ENCODE data around the gene PLCL1. TPM values are rescaled to one million over a fixed set of nuclear protein-coding genes. Genes with fewer than 3 reads are reported as not detected.

PLCL1 gene
- polyA plus RNA-seq, 1 of the 3 experiments (the other 2 are of a cell fraction), result 7.7 TPM

DNA sequence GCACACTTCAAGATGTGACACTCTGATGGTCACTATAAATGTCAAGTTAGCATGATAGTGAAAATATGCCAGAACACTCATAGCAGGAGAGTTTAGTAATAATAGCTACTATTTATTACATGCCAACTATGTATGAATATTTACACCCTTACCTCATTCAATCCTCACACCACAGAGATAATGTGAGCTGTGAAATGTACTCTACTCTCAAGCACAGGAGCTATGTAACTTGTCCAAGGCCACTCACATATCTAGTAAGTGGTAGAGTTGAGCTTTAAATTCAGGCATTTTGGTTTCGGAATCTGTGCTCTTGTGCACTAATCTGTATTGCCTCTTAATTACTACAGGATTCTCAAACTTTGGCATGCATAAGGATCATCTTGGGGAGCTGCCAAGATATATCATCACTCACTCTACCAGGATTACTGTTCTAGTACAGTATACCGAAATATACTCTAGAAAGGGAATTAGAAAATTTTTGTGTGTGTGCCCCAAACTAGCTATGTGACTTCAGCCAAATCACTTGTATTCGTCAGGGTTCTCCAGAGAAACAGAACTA lies 154.3 kb downstream of the PLCL1 start:
- WGBS (ENCODE audit: low lambda C conversion rate), result 76% methylated on average over 3 of the region's 3 CpGs
- H2AFZ ChIP-seq (ENCODE audit: low read depth), result no peak overlapping the region

More for the DNA sequence above, 154.3 kb downstream of the PLCL1 start:
- H3K4me2 ChIP-seq, result no peak overlapping the region
- POLR2A ChIA-PET, result no interaction called here
- CTCF ChIA-PET, result no interaction called here
- no peaks in the 10 kb centered on the region for H3K27me3 ChIP-seq (ENCODE audit: insufficient read depth)
- H3K79me2 ChIP-seq (ENCODE audit: insufficient read depth), result peaks cover 37% of the 10 kb centered on the region
- H3K9me2 ChIP-seq, result no peaks in the 10 kb centered on the region
- H3K4me3 ChIP-seq (ENCODE audit: low read depth in 2 of 2, low read length in 1 of 2), result no peak overlapping the region
- no peak overlapping the region for H3K9ac ChIP-seq
- TF ChIP-seq SIN3A (IDR thresholded peaks at IDR 0.05; ENCODE audit: borderline replicate concordance, low read depth, low read length) (no peak), ELF1 (IDR thresholded peaks at IDR 0.05) (no peak), NFIC (IDR thresholded peaks at IDR 0.05; ENCODE audit: borderline replicate concordance) (no peak), MEF2A (IDR thresholded peaks at IDR 0.05; ENCODE audit: borderline replicate concordance, low read depth) (no peak), FOSL2 (IDR thresholded peaks at IDR 0.05; ENCODE audit: borderline replicate concordance, low read depth) (no peak), FOXJ3 (CRISPR knock-in tag; IDR thresholded peaks at IDR 0.05) (no peak), RFX5 (IDR thresholded peaks at IDR 0.05; ENCODE audit: low read length) (no peak), TAF1 (IDR thresholded peaks at IDR 0.05; ENCODE audit: borderline replicate concordance, low read depth, low read length) (no peak), NRF1 (IDR thresholded peaks at IDR 0.05; ENCODE audit: low read depth, low read length) (no peak), RXRA (IDR thresholded peaks at IDR 0.05; ENCODE audit: borderline replicate concordance, low read depth) (no peak), EZH2phosphoT487 (IDR thresholded peaks at IDR 0.05; ENCODE audit: borderline replicate concordance, low read depth) (no peak)
- TF ChIP-seq, protein P1, sequence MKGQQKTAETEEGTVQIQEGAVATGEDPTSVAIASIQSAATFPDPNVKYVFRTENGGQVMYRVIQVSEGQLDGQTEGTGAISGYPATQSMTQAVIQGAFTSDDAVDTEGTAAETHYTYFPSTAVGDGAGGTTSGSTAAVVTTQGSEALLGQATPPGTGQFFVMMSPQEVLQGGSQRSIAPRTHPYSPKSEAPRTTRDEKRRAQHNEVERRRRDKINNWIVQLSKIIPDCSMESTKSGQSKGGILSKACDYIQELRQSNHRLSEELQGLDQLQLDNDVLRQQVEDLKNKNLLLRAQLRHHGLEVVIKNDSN (IDR thresholded peaks at IDR 0.05; ENCODE audit: borderline replicate concordance, low read depth), result no peak
- TF ChIP-seq, protein P2, sequence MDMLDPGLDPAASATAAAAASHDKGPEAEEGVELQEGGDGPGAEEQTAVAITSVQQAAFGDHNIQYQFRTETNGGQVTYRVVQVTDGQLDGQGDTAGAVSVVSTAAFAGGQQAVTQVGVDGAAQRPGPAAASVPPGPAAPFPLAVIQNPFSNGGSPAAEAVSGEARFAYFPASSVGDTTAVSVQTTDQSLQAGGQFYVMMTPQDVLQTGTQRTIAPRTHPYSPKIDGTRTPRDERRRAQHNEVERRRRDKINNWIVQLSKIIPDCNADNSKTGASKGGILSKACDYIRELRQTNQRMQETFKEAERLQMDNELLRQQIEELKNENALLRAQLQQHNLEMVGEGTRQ (IDR thresholded peaks at IDR 0.05; ENCODE audit: borderline replicate concordance, low read depth, low read length), result no peak
- TF ChIP-seq, protein P3, sequence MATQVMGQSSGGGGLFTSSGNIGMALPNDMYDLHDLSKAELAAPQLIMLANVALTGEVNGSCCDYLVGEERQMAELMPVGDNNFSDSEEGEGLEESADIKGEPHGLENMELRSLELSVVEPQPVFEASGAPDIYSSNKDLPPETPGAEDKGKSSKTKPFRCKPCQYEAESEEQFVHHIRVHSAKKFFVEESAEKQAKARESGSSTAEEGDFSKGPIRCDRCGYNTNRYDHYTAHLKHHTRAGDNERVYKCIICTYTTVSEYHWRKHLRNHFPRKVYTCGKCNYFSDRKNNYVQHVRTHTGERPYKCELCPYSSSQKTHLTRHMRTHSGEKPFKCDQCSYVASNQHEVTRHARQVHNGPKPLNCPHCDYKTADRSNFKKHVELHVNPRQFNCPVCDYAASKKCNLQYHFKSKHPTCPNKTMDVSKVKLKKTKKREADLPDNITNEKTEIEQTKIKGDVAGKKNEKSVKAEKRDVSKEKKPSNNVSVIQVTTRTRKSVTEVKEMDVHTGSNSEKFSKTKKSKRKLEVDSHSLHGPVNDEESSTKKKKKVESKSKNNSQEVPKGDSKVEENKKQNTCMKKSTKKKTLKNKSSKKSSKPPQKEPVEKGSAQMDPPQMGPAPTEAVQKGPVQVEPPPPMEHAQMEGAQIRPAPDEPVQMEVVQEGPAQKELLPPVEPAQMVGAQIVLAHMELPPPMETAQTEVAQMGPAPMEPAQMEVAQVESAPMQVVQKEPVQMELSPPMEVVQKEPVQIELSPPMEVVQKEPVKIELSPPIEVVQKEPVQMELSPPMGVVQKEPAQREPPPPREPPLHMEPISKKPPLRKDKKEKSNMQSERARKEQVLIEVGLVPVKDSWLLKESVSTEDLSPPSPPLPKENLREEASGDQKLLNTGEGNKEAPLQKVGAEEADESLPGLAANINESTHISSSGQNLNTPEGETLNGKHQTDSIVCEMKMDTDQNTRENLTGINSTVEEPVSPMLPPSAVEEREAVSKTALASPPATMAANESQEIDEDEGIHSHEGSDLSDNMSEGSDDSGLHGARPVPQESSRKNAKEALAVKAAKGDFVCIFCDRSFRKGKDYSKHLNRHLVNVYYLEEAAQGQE (IDR thresholded peaks at IDR 0.05; ENCODE audit: low read depth, low read length), result no peak
- TF ChIP-seq, protein P4, sequence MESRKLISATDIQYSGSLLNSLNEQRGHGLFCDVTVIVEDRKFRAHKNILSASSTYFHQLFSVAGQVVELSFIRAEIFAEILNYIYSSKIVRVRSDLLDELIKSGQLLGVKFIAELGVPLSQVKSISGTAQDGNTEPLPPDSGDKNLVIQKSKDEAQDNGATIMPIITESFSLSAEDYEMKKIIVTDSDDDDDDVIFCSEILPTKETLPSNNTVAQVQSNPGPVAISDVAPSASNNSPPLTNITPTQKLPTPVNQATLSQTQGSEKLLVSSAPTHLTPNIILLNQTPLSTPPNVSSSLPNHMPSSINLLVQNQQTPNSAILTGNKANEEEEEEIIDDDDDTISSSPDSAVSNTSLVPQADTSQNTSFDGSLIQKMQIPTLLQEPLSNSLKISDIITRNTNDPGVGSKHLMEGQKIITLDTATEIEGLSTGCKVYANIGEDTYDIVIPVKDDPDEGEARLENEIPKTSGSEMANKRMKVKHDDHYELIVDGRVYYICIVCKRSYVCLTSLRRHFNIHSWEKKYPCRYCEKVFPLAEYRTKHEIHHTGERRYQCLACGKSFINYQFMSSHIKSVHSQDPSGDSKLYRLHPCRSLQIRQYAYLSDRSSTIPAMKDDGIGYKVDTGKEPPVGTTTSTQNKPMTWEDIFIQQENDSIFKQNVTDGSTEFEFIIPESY (IDR thresholded peaks at IDR 0.05; ENCODE audit: borderline replicate concordance, low read depth), result no peak
- TF ChIP-seq, protein P5, sequence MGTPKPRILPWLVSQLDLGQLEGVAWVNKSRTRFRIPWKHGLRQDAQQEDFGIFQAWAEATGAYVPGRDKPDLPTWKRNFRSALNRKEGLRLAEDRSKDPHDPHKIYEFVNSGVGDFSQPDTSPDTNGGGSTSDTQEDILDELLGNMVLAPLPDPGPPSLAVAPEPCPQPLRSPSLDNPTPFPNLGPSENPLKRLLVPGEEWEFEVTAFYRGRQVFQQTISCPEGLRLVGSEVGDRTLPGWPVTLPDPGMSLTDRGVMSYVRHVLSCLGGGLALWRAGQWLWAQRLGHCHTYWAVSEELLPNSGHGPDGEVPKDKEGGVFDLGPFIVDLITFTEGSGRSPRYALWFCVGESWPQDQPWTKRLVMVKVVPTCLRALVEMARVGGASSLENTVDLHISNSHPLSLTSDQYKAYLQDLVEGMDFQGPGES (IDR thresholded peaks at IDR 0.05; ENCODE audit: low read depth, low read length), result no peak
- TF ChIP-seq, protein P6, sequence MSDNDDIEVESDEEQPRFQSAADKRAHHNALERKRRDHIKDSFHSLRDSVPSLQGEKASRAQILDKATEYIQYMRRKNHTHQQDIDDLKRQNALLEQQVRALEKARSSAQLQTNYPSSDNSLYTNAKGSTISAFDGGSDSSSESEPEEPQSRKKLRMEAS (IDR thresholded peaks at IDR 0.05; ENCODE audit: low read depth), result no peak
- peaks cover 0 to 8% of the 10 kb centered on the region in 2 experiments; a peak in 2 of 4 replicates for H3K4me1 ChIP-seq (ENCODE audit: control insufficient read depth in 1 of 2, insufficient read depth in 2 of 2, low read depth in 1 of 2, low read length in 1 of 2)
- H3K9me3 ChIP-seq, result no peaks in the 10 kb centered on the region
- H3K27ac ChIP-seq (ENCODE audit: low read depth in 2 of 2, low read length in 1 of 2), result no peak overlapping the region
- no peak for DNase-seq
- peaks cover 10% of the 10 kb centered on the region; the same call in 1 of the 2 replicates for H4K20me1 ChIP-seq (ENCODE audit: insufficient read depth)
- no peaks in the 10 kb centered on the region for H3F3A ChIP-seq (replicated peaks; ENCODE audit: insufficient read depth)
- H3K36me3 ChIP-seq (replicated peaks in 1 of 2; ENCODE audit: control insufficient read depth in 1 of 2, insufficient read depth in 2 of 2, low read length in 1 of 2), result peaks cover 0 to 12% of the 10 kb centered on the region in 2 experiments

Measured in SK-N-SH (cell line).